Epithelial cell of prostate (primary cell): ENCODE results near the gene TLK1.
"Not testable (repeated sequence)": the region's sequence is repeated elsewhere in the genome, so short reads cannot be mapped to it uniquely, and the experiment has no call there.

Experiments used
- DNase-seq: peaks from one replicate; pipeline ENCODE4 v3.0.0-alpha.2; 2011; ENCODE audit warnings: low read depth, low spot score
- H3K27ac ChIP-seq: fragments of 450-650 bp; 2 replicates; pipeline ENCODE4 v1.5.1; 2017; ENCODE audit warnings: mild to moderate bottlenecking

Gene TLK1

GRCh38 chr2:171088057-171088834, 72.4 kb downstream of the TLK1 start:
- DNase-seq = no peak
- H3K27ac ChIP-seq = no peak overlapping the region

GRCh38 chr2:171087547-171087946, 73.1 kb downstream of the TLK1 start:
- no peak overlapping the region for H3K27ac ChIP-seq
- no peak for DNase-seq

GRCh38 chr2:171086352-171087290, 74.1 kb downstream of the TLK1 start:
- H3K27ac ChIP-seq = no peak overlapping the region
- no peak for DNase-seq

GRCh38 chr2:171084128-171084527, 76.6 kb downstream of the TLK1 start:
- no peak overlapping the region for H3K27ac ChIP-seq
- no peak for DNase-seq

GRCh38 chr2:171083451-171083850, 77.2 kb downstream of the TLK1 start:
- DNase-seq = no peak
- no peak overlapping the region for H3K27ac ChIP-seq

GRCh38 chr2:171081649-171082111, 79.0 kb downstream of the TLK1 start:
- no peak for DNase-seq
- H3K27ac ChIP-seq = no peak overlapping the region

GRCh38 chr2:171080607-171081006, 80.1 kb downstream of the TLK1 start:
- no peak for DNase-seq

GRCh38 chr2:171076422-171076821, 84.3 kb downstream of the TLK1 start:
- not testable (repeated sequence) for DNase-seq

More at GRCh38 chr2:171080607-171081006, 80.1 kb downstream of the TLK1 start:
- H3K27ac ChIP-seq = no peak overlapping the region

GRCh38 chr2:171072164-171072563, 88.5 kb downstream of the TLK1 start:
- no peak overlapping the region for H3K27ac ChIP-seq
- DNase-seq = no peak

More at GRCh38 chr2:171076422-171076821, 84.3 kb downstream of the TLK1 start:
- H3K27ac ChIP-seq = not testable (repeated sequence)

- DNase-seq = no peak
- H3K27ac ChIP-seq = no peak overlapping the region
Measured at GRCh38 chr2:171069286-171069956, 91.3 kb downstream of the TLK1 start.

- DNase-seq = no peak
- no peak overlapping the region for H3K27ac ChIP-seq
Measured at GRCh38 chr2:171066110-171066509, 94.6 kb downstream of the TLK1 start.

- DNase-seq = no peak
- no peak overlapping the region for H3K27ac ChIP-seq
Measured at GRCh38 chr2:171057575-171057974, 103.1 kb downstream of the TLK1 start.

- DNase-seq = no peak
- no peak overlapping the region for H3K27ac ChIP-seq
Measured at GRCh38 chr2:171056307-171056706, 104.4 kb downstream of the TLK1 start.

- no peak for DNase-seq
- H3K27ac ChIP-seq = no peak overlapping the region
Measured at GRCh38 chr2:171049691-171050090, 111.0 kb downstream of the TLK1 start.

- no peak overlapping the region for H3K27ac ChIP-seq
Measured at GRCh38 chr2:171046048-171046560, 114.6 kb downstream of the TLK1 start.

GRCh38 chr2:171044416-171044815, 116.3 kb downstream of the TLK1 start:
- no peak overlapping the region for H3K27ac ChIP-seq
- no peak for DNase-seq

More at GRCh38 chr2:171046048-171046560, 114.6 kb downstream of the TLK1 start:
- no peak for DNase-seq

GRCh38 chr2:171042253-171042969, 118.3 kb downstream of the TLK1 start:
- DNase-seq = no peak
- no peak overlapping the region for H3K27ac ChIP-seq

GRCh38 chr2:171036532-171036931, 124.2 kb downstream of the TLK1 start:
- no peak overlapping the region for H3K27ac ChIP-seq
- no peak for DNase-seq

- DNase-seq = peak; percentile 29
- H3K27ac ChIP-seq = peak overlapping the region; percentile 1
Measured at GRCh38 chr2:171034315-171034714, 126.4 kb downstream of the TLK1 start.

- DNase-seq = no peak
- H3K27ac ChIP-seq = no peak overlapping the region
Measured at GRCh38 chr2:171025214-171025613, 135.5 kb downstream of the TLK1 start.
